Measurements from ENCODE around the gene LMO7.

LMO7 gene

DNA sequence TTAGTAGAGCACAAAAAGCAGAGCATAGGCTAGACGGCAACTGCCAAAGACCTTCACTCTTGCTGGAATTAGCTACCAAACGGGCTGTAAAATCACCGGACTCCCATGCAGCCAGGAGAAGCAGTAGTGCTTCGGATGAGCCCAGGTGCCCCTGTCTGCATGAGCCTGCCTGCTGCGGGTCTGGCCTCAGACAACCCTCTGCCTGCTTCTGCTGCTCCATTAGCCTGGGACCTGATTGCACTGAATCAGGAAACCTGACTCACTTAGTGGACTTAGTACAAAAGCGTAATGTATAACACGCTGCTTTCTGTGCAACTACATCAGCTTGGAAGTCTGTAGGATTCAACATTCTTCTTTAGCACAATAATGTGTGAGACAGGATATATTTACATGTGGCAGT, 170.0 kb downstream of the LMO7 start:
- DNase-seq: no peak

DNA sequence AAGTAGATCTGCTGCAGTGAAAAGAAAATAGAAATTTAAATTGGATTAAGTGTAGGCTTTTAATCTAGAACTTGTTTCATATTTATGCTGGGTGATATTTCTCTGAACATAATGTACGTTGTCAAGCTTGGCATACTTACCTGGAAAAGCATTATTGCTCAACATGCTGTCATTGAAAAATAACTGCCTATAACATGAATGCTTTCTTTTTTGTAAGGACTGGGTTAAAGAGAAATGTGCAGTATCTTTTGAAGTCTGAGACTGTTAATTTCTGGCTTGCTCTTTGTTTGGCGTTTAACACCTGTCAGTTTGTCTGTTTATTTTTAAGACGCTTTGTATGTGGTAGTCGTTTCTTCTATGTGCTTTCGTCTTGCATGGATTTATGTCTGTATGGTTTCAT, 175.2 kb downstream of the LMO7 start:
- no peak for DNase-seq

DNA sequence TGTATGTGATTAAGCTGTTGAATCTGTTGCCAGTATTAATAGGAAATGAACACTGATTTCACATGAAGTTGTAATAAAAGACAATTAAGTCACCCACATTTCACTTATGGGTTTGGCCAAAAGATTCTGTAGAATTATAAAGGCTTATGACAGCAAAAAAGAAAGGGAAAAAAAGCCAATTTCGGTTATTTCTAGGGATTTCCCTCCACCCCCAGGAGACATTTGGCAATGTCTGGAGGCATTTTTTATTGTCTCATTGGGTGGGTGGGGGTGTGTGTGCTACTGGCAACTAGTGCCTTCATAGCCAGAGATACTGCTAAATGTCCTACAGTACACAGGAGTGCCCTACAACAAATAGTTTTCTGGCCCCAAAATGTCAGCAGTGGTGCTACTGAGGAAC, 175.7 kb downstream of the LMO7 start:
- no peak for DNase-seq

DNA sequence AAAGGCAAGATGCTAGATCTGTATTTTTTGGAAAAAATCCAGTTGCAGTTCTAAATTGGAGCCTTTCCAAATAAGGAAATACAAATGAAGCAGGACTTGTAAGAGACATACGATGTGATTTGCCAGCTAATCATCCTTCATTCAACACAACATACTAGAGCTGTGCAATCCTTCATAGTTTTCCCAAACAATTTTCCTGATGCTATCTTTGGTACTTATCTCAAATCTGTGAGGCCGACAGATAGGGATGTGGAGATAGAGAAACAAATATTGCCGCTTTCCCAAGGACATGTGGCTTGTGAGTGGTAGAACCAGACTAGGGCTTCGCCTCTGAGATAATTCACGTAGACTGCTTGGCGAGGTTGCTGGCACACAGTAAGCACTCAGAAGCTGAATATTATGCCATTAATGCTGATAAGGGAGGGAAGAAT, 176.6 kb downstream of the LMO7 start:
- no peak for DNase-seq

DNA sequence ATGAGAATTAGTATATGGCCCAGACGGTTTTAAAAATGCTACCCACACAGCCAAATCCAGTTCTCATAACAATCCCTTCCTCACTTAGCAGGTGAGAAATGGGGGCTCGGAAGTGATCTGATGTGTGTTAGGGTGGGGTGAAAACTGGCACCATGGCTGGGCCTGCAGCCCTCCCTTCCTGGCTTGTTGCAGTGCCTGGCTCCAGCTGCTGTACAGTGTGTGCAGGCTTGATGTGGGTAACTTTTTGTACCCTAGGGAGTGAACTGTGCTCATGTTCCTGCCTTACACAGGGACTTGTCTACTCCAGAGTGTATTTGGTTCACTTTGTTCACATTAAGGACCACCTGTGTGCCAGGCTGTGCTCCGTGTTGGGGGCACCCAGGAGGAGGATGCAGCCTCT, 177.2 kb downstream of the LMO7 start:
- no peak for DNase-seq

DNA sequence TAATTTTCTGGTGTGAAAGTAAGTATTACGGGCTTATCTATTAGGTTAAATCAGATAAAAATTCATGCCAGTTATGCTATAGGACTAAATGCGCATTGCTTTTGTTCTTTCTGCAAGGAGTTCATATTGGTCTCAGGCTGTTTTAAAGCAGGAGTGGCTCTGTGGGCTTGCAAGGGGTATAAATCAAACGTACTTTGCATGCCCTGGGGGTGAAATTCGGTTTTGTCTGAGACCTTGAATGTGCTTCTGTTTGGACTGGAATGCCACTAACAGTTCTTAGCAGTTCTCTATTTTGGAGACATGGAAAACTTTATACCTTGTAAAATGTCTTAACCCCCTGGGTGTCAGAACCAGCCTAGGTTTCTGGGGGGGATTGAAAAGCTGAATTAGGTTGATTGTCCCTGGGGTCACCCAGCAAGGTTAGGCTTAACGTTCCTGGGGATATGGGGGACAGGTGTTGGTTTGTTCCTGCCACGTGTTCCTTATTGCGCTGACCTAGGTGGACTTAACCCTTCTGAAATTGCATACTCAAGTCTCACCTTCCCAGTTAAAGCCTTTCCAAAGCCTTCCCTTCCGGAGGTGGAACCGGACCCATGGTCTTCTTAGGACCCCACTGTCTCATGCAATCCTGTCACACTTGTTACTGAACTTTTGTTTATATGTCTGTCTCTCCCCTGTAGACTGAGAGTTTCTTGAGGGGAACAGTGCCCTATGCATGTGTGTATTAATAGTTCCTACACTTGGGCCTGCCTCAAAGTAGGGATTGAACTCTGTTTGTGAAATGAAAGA, 182.2 kb downstream of the LMO7 start:
- no peak for DNase-seq

DNA sequence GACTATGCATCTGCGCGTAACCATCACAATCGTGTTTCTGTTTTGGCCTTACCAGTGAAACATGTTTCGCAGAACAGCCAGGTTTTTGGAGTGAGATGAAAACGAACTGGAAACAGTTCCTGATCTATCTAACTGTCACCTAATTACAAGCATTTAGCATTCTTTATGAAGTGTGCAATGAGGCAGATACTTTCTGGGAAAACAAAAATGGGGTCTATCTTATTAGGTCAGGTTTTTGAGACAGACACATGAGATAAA, 182.8 kb downstream of the LMO7 start:
- no peak for DNase-seq

DNA sequence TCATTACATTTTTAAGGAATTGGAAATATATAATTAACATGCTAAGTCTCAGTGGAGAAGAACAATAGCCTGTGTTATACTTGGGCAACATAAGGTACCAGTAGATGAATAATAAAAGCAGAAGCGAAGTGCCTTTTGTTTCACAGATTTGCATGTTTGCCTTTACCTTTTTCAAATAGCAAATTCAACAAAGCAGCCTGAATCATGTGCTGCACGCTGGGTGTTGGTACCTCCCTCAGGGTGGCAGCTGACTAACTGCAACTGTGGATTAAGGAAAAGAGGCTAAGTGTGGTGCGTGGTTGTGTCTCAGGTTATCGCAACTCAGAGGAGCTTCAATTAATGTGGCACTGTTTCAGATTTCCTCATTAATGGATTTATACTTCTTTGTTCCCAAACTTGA, 189.0 kb downstream of the LMO7 start:
- DNase-seq: no peak

DNA sequence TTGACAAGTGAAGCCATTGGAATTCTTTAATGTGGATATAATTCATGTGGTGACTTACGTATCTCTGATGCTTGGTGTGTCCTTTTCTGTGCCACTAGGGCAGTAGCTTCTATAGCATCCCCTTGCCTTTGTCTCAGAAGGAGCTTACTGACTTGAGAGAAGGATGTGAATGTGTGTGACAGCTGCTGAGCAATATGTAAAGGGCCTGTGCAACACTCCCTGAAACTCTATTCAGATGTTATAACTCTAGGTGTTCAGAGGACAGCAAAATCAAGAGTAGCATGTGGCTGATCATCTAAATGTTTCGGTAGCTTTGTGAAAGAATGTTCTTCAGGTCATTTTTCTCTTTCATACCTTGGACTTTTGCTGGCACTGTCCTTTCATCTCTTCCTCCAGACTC, 189.5 kb downstream of the LMO7 start:
- no peak for DNase-seq

DNA sequence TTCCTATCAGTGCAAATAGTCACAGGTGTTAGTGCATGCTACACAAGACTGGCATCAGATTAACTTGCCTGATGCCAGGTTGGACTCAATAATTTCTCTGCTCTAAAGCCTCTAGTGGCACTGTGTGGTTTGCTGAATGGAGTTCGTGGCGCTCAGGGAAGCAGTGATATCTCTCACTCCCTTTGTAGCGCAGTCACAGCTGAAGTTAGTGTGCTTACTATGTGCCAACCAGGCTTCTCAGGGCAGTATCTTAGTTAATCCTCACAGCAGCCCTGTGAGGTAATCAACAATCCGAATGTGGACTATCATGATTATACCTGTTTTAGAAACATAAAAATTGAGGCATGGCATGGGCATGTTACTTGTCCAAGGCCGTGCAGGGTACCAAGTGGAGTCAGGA, 190.3 kb downstream of the LMO7 start:
- DNase-seq: no peak

DNA sequence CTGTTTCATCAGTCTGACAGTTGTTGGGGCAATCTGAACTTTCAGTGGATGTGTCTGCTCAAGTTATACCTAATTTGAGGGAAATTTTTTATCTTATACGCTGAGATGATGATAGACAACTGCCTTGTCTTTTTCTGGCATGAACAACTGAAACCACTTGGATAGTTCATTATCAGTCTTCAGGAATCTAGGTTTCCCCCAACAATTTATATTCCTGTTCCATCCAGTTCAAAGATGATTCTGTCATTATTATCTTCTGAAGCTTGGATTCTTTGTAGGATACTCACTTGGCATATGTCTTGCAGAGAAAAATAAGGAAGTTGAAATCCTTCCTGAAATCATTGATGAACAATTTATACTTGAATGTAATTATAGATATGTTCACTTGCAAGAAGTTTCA, 193.7 kb downstream of the LMO7 start:
- no peak for DNase-seq

DNA sequence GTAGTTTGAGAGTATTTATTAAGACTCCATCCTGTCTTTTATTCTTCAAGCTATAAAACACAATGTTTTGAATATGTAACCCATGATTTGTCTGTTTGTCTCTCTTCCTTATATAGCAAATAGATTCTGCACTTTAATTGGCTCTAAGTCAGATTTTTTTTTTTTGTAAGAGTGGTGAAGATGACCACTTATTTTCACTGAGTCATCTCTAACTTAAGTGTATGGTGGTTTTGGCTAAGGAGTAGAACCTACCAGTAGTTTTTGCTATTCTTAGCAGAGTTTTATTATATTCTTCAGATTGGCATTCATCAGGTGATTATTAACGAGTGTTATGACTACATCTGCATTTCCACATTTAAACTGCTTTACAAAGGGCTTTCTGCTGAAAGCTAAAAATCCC, 194.7 kb downstream of the LMO7 start:
- no peak for DNase-seq

DNA sequence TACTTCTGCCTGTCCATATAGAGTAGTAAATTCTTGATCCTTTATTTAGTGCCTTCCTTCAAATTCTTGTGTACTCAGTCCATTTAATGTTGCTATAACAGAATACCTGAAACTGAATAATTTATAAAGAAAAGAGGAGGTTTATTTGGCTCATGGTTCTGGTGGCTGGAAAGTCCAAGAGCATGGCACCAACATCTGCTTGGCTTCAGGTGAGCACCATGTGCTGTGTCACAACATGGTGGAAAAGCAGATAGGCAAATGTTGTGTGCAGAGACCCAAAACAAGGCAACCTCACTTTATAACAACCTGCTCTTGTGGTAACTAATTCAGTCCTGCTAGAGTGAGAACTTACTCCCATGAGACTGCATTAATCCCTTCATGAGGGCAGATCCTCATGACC, 195.3 kb downstream of the LMO7 start:
- no peak for DNase-seq

DNA sequence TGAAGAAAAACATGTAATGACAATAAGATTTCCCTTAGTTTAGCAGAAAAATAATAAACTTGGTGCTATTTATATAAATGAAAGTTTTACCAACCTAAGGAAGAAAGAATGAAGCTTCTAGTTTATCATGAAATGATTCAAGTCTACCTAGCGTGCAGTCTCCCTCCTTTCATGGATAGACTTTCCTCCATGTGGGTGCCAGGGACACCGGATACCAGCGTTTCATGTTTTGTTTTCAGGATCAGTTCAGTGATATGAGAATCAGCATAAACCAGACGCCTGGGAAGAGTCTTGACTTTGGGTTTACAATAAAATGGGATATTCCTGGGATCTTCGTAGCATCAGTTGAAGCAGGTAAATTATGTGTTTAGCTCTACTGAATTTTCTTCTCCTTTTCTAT, 196.7 kb downstream of the LMO7 start:
- no peak for DNase-seq

DNA sequence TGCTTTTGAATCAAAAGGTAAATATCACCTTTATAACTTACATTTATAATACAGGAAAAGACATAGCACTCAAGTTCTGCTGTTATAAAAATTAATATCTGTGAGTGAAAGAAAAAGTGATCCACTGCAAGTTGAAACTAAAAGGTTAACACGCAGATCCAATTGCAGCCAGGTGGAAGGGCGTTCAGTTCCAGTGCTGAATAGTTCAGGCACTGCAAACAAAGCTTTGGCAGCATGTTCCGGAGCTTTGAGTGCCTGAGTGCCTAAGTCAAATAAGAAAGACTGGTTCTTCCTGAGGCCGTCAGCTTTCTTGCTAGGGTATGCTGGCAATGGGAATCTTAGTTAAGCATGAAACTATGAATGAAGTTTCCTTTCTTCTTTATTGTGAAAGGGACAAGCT, 200.3 kb downstream of the LMO7 start:
- DNase-seq: no peak

DNA sequence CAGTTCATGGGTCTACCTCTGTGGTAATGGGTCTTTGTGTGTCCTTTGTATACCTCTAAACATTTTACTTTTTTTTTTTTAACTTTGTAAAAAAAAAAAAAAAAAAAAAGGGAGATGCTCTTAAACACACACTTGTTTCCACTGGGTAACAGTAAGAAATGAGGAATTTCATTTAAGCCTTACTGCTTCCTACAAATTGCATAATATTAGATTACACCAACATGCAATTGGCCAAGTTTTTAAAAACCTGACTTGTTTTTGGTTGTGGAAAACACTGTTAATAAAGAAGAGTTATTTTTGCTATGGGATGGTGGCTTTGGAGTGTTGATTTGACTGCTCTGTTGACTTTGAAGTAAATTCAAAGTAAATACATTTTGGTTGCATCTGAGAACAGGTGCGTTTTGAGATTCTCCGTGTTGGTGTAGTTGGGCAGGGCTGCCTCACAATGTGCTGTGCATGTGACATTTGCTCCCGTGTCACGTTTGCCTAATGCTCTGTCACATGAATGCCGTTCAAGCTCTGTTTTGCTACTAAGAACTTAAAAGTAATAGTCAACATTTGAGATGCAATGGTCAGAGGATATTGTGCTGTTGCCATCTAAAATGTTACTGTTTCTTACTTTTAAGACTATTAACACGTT, 202.4 kb downstream of the LMO7 start:
- no peak for DNase-seq

DNA sequence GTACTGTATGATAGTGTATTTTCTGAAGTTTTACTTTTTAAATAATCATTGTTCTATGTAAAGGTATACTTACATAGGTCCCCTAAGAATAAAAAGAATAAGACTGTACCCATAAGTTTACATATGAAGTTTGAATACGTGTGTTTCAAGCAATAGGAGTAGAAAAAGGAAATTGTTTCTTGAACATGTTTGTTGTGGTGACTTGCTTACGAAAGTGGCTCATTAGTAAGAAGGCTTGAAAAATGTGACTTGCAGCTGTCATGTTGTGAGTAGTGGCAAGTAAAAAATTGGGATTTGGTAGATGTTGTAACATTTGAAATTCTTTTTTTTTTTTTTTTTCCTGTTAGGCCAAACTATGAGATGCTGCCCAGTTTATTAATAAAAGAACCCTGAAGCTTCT, 203.3 kb downstream of the LMO7 start:
- no peak for DNase-seq

DNA sequence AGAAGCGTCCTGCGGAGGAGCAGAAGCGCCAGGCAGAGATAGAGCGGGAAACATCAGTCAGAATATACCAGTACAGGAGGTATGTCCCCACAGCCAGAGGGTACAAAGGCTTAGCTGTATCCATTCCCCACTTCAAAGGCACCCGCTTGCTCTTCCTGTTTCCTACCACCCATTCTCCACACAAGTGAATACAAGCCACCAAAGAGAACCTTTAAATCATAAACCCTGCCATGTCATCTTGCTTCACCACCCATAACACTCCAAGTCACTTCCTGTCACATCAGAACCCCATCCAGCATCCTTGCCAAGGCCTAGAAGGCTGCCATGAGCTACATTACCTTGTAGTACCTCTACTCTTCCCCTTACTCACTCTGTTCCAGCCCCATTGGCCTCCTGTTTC, 205.8 kb downstream of the LMO7 start:
- DNase-seq: no peak

DNA sequence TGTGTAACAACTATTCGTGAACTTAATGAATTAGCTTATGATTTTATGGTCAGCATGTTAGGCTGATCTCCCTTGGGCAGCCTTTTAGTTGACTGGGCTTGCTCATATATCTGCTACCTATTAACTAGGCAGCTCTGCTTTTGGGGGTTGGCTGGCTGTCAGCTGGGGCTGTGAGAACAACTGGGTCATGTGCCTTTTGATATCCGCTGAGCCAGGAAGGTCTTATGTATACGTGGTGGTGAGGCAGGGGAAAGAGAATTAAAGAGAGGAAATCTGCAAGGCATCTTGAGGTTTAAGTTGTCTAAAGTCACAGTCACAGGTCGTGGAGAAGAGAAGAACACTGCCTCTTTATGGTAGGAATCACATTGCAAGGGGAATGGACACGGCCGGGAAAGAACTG, 206.9 kb downstream of the LMO7 start:
- DNase-seq: no peak

DNA sequence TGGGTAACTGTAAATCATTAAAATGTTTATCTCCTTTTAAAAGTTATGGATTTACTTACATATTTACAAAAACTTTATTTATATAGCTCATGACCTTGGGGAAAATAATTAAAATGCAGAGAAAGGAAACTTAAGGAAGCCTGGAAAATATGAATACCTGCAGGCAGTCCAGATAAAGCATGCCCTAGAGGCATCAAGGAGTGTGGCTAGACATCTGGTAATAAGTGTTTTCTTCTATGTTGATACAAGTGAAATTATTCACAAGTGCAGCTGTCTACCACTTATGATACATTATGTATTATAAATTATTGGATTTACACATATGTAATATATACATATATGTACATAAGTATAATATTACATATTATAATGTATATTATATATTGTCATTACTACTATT, 207.9 kb downstream of the LMO7 start:
- no peak for DNase-seq

DNA sequence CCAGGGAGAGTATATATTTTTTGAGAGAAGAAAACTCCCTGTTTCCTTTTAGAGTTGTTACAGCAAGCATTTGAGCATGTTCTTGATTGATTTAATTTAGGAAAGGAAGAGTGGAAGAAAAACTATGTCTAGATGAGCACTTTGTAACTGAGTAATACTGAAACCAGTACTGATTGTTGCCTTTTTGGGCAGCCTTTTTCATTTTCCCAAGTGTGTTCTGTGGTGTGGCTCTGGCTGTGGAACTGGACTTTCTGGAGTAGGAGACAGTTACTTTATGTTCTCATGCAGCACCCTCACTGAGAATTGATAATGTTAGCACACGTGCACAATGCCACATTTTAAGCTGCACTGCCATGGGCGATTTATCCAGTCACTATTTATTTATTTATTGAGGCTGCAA, 211.5 kb downstream of the LMO7 start:
- no peak for DNase-seq

DNA sequence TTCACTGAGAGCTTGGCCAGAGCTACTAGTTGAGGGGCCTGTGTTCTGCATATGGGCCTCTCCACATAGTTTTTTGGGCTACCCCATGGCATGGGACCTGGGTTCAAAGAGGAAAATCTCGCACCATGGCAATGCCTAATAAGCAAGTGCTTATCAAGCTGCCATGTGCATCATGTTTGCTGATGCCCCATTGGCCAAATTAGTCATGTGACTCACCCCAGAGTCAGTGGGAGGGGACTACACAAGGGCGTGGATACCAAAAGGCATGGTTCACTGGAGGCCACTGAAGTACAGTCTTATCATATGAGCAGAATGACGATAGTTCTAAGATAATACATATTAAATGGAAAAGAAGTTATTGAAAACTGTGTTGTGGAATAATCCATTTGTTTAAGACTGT, 214.8 kb downstream of the LMO7 start:
- no peak for DNase-seq

DNA sequence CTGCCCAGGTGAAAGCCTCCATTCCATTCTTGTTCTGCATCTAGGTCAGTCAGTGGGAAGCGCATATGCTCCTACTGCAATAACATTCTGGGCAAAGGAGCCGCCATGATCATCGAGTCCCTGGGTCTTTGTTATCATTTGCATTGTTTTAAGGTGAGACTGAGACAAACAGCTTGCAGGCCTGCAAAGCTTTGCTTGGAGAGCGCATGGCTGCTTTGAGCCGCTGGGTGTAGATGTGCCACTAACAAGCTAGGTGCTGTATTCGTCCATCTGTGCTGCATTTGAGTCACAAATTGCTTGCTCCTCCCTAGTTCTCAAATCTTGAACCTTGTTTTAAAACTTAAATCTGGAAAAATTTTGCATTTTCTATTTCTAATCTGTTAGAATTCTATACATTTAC, 219.1 kb downstream of the LMO7 start:
- DNase-seq: no peak

DNA sequence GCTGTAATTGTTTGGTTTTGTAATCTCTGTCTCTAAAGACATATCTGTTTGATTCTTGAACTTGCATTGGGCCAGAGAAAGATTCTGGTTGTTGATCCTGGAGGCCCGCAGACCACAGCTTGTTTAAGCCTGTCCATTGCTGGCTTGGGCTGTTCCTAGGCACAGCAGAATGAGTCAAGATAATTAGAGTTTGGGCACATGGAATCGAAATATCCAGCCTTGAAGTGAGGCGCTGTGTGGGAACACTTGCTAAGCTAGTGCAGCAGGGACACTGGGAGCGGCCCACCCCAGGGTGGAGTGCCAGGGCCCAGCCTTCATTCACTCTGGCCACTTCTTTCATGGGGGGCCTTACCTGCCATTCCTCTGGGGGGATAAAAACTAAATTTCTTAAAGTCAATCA, 219.7 kb downstream of the LMO7 start:
- no peak for DNase-seq

DNA sequence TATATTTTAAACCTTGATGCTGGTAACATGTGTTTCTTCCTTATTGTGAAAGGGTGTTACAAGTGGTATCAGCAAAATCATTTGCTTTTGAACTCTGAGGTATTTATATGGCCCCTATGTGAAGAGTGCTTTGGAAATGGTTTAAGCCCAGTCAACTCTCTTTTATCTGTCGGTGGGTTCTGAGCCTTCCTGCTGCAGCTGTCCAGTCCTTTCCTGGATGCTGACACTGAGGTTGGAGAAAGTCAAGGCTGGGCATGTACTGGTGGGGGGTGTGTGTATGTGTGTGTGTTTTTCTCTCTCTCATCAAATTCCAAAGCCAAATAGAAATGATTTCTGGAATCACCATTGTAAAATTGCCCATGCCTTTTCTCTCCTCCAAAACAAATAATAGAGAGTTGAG, 221.2 kb downstream of the LMO7 start:
- DNase-seq: no peak
